ENCODE results near the gene MYLIP. TPM values are rescaled to one million over a fixed set of nuclear protein-coding genes. Genes with fewer than 3 reads are reported as not detected.

Gene MYLIP
- total RNA-seq, 4 donors from 2014 or later: 25.9 to 53.0 (median 36.5) TPM

DNA sequence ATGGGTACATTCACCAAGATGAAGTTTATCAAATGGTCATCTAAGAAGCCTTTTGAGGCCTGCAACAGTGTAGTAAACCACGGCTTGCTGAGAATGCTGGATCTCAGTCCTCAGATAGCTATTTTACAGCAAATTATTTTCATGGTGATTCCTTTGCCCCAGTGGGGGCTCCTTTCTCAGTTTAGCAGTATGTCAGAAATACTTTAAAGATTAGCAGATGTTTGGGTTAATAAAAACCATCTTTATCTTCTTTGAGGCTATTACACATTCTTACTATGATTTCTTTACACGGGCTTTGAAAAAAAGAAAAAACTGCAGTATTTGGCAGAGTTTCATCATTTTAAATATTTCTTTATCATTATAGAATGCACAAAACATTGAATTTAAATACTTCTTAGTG, 10.7 kb downstream of the MYLIP start:
- Histone ChIP-seq H3K9me3 (no peaks in the 10 kb centered on the region), H3K4me1 (peaks cover 63% of the 10 kb centered on the region), H3K4me3 (no peak overlapping the region), H3K36me3 (peaks cover 31% of the 10 kb centered on the region), H3K27me3 (no peaks in the 10 kb centered on the region), H3K27ac (no peak overlapping the region)
- DNase-seq (ENCODE audit: low spot score in 2 of 2): no peak
- no peak for TF ChIP-seq POLR2AphosphoS5 (IDR thresholded peaks at IDR 0.05)
- TF ChIP-seq EP300 (IDR thresholded peaks at IDR 0.05): no peak
- TF ChIP-seq, protein P1, sequence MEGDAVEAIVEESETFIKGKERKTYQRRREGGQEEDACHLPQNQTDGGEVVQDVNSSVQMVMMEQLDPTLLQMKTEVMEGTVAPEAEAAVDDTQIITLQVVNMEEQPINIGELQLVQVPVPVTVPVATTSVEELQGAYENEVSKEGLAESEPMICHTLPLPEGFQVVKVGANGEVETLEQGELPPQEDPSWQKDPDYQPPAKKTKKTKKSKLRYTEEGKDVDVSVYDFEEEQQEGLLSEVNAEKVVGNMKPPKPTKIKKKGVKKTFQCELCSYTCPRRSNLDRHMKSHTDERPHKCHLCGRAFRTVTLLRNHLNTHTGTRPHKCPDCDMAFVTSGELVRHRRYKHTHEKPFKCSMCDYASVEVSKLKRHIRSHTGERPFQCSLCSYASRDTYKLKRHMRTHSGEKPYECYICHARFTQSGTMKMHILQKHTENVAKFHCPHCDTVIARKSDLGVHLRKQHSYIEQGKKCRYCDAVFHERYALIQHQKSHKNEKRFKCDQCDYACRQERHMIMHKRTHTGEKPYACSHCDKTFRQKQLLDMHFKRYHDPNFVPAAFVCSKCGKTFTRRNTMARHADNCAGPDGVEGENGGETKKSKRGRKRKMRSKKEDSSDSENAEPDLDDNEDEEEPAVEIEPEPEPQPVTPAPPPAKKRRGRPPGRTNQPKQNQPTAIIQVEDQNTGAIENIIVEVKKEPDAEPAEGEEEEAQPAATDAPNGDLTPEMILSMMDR (IDR thresholded peaks at IDR 0.05): no peak
- no peak for TF ChIP-seq POLR2A (IDR thresholded peaks at IDR 0.05)
- 67% methylated on average over 2 of the region's 2 CpGs for WGBS

DNA sequence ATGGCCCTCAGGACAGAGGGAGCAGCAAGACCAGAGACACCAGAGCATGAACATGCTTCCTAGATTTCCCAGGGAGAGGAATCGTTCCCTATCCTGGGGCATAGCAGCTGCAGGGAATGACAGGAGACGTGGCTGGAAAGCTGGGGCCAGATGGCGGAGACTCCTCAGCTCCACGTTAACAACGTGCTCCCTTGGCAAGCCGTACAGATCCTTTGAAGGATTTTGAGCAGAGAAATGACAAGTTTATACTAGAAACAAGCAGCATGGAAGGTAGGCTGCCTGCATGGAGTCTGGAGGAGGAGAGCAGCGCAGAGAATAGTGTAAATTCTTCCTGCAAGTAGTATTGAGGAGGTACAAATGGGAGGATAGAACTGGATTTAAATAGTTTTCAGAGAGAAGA, 11.7 kb downstream of the MYLIP start:
- no peak overlapping the region for H3K4me3 ChIP-seq
- DNase-seq (ENCODE audit: low spot score in 2 of 2): no peak
- 74% methylated on average over 7 of the region's 7 CpGs for WGBS
- H3K36me3 ChIP-seq: peaks cover 41% of the 10 kb centered on the region
- no peaks in the 10 kb centered on the region for H3K27me3 ChIP-seq
- no peaks in the 10 kb centered on the region for H3K9me3 ChIP-seq
- peaks cover 52% of the 10 kb centered on the region for H3K4me1 ChIP-seq
- no peak for TF ChIP-seq POLR2AphosphoS5 (IDR thresholded peaks at IDR 0.05)
- no peak for TF ChIP-seq POLR2A (IDR thresholded peaks at IDR 0.05)
- TF ChIP-seq, protein P1 (IDR thresholded peaks at IDR 0.05): no peak
- no peak for TF ChIP-seq EP300 (IDR thresholded peaks at IDR 0.05)
- no peak overlapping the region for H3K27ac ChIP-seq

DNA sequence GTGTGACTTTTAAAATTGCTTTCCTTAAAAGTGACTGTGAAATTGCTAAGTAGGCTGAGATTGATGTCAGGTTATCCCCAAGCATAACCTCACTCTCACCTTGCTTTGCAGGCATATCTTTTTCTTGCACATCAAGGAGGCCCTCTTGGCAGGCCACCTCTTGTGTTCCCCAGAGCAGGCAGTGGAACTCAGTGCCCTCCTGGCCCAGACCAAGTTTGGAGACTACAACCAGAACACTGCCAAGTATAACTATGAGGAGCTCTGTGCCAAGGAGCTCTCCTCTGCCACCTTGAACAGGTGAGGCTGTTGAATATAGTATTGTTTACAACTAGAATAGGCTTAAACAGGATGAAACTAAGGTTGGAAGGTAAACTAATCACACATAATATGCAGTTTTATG, 12.6 kb downstream of the MYLIP start:
- no peaks in the 10 kb centered on the region for H3K27me3 ChIP-seq
- no peak overlapping the region for H3K4me3 ChIP-seq
- peaks cover 50% of the 10 kb centered on the region for H3K36me3 ChIP-seq
- DNase-seq (ENCODE audit: low spot score in 2 of 2): no peak
- H3K27ac ChIP-seq: no peak overlapping the region
- TF ChIP-seq POLR2A (IDR thresholded peaks at IDR 0.05) (no peak), EP300 (IDR thresholded peaks at IDR 0.05) (no peak), POLR2AphosphoS5 (IDR thresholded peaks at IDR 0.05) (no peak)
- TF ChIP-seq, protein P1 (IDR thresholded peaks at IDR 0.05): no peak
- H3K4me1 ChIP-seq: peaks cover 43% of the 10 kb centered on the region
- no peaks in the 10 kb centered on the region for H3K9me3 ChIP-seq

DNA sequence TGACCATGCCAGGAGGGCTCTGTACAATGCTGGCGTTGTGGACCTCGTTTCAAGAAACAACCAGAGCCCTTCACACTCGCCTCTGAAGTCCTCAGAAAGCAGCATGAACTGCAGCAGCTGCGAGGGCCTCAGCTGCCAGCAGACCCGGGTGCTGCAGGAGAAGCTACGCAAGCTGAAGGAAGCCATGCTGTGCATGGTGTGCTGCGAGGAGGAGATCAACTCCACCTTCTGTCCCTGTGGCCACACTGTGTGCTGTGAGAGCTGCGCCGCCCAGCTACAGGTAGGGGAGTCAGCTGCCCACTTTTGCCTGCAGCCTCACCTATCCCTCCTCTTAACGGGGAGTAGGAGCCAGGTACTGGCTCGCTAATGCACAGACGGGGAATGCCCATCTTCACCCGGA, 16.2 kb downstream of the MYLIP start:
- H3K4me3 ChIP-seq: no peak overlapping the region
- H3K27ac ChIP-seq: no peak overlapping the region
- peaks cover 77% of the 10 kb centered on the region for H3K36me3 ChIP-seq
- WGBS: 83% methylated on average over 9 of the region's 13 CpGs
- TF ChIP-seq, protein P1 (IDR thresholded peaks at IDR 0.05): no peak
- no peaks in the 10 kb centered on the region for H3K9me3 ChIP-seq
- H3K27me3 ChIP-seq: no peaks in the 10 kb centered on the region
- DNase-seq (ENCODE audit: low spot score in 2 of 2): no peak
- H3K4me1 ChIP-seq: peaks cover 9% of the 10 kb centered on the region

DNA sequence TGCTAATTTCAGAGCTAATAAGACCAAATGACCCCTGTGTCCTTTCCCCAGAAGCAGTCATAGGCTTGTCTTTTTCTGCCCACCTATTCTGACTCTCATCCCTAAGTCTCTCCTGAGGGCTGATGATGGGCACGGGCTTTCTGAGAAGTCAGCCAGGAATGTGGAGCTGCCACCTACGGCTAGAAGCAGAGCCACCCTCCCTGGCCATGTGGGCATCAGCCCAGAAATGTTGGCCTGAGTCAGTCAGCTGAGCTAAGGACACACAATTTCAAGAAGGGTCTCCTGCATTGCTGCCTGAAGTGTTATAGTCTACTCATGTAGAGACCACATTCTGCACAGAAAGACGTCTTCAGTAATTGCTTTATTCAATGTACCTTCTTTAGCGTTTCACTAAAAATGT, 17.1 kb downstream of the MYLIP start:
- Histone ChIP-seq H3K4me1 (peaks cover 5% of the 10 kb centered on the region), H3K27me3 (no peaks in the 10 kb centered on the region), H3K9me3 (no peaks in the 10 kb centered on the region), H3K36me3 (peaks cover 81% of the 10 kb centered on the region), H3K4me3 (no peak overlapping the region), H3K27ac (no peak overlapping the region)
- 63% methylated on average over 4 of the region's 4 CpGs for WGBS
- TF ChIP-seq, protein P1 (IDR thresholded peaks at IDR 0.05): no peak
- TF ChIP-seq POLR2A (IDR thresholded peaks at IDR 0.05) (no peak), EP300 (IDR thresholded peaks at IDR 0.05) (no peak), POLR2AphosphoS5 (IDR thresholded peaks at IDR 0.05) (no peak)
- no peak for DNase-seq (ENCODE audit: low spot score in 2 of 2)
